ENCODE data around the gene CSMD2. TPM values are rescaled to one million over a fixed set of nuclear protein-coding genes. Genes with fewer than 3 reads are reported as not detected.

The CSMD2 gene
- total RNA-seq, 1 donor from 2014 or later = 2.6 TPM

DNA sequence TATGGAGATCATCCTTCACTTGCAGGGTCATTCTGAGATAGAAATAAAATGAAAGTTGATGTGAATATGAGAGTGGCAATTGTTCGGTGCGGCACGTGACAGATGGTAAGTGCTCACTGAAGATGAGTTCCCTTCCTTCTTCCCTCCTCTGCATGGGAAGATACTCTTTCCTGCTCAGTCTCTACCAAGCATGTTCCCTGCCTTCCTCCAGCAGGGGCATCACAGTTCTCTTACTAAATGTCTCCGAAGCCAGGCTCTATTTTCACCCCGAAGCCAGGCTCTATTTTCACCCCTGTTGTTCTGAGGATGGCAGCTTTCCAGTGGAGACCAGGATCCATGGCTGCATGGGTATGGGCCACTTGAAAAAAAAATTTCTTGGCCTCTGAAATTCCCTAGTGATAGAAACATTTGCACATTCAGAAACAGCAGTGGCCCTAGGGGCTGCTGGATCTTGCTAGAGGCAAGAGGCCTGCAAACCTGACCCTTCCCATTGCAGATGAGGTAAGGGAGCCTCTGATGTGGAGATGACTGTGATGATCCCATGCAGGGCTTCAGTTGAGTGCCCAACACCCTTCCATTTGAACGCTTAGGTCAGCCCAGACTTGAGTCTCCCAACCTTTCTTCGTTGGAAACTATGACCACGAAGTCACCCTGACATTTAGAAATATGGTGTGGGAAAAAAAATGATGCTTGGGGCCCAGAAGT lies 424.8 kb downstream of the CSMD2 start:
- Mint-ChIP-seq H3K4me3 (no peak overlapping the region), H3K4me1 (no peaks in the 10 kb centered on the region), H3K27me3 (ENCODE audit: insufficient read depth, low read depth) (peaks cover 4% of the 10 kb centered on the region), H3K27ac (no peak overlapping the region), H3K36me3 (peaks cover 2% of the 10 kb centered on the region), H3K9me3 (no peaks in the 10 kb centered on the region)
- H3K79me2 ChIP-seq (ENCODE audit: low read depth) = no peaks in the 10 kb centered on the region
- no peaks in the 10 kb centered on the region for H3K36me3 ChIP-seq
- H3K4me3 ChIP-seq = no peak overlapping the region
- no peak overlapping the region for H3K27ac ChIP-seq
- H3F3A ChIP-seq (ENCODE audit: low read depth) = no peaks in the 10 kb centered on the region
- no peaks in the 10 kb centered on the region for H3K27me3 ChIP-seq
- no peaks in the 10 kb centered on the region for H3K9me3 ChIP-seq (ENCODE audit: low read depth)
- no peak for DNase-seq (ENCODE audit: low spot score)
- TF ChIP-seq CTCF (IDR thresholded peaks at IDR 0.05) = no peak
- no peak for TF ChIP-seq EZH2phosphoT487 (IDR thresholded peaks at IDR 0.05)
- no peak for TF ChIP-seq EZH2 (IDR thresholded peaks at IDR 0.05)
- H4K20me1 ChIP-seq (ENCODE audit: low read depth) = no peaks in the 10 kb centered on the region
- H3K4me1 ChIP-seq = no peaks in the 10 kb centered on the region
- no peak overlapping the region for H3K4me2 ChIP-seq
- H3K9ac ChIP-seq = no peak overlapping the region
- H2AFZ ChIP-seq (replicated peaks) = no peak overlapping the region

DNA sequence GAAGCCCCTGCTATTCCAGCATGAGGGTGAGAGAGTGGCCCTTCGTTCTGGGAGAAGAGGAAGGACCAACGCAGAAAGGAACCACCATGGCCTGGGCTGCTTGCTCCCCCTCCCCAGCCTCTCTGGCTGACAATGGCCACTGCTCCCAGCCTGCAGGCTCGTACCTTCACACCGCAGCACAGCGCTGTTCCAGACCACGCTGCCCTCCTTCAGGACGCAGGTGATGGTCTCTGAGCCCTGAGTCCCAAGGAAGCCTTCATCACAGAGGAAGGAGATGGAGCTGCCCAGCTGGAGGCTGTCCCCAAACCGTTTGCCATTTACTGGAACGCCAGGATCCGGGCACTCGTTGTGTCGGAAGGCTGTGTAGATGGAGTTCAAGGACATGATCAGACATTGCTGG lies 426.1 kb downstream of the CSMD2 start:
- no peak overlapping the region for H3K4me3 ChIP-seq

GRCh38 chr1:33738536-33738935 lies 426.5 kb downstream of the CSMD2 start:
- Histone ChIP-seq H3K4me2 (no peak overlapping the region), H3K36me3 (no peaks in the 10 kb centered on the region), H2AFZ (replicated peaks) (no peak overlapping the region), H3K9me3 (ENCODE audit: low read depth) (no peaks in the 10 kb centered on the region), H3K27me3 (no peaks in the 10 kb centered on the region), H3K4me1 (no peaks in the 10 kb centered on the region), H3K9ac (no peak overlapping the region), H3K79me2 (ENCODE audit: low read depth) (no peaks in the 10 kb centered on the region), H3K27ac (no peak overlapping the region), H3K4me3 (no peak overlapping the region), H4K20me1 (ENCODE audit: low read depth) (no peaks in the 10 kb centered on the region), H3F3A (ENCODE audit: low read depth) (no peaks in the 10 kb centered on the region)
- no peak for DNase-seq (ENCODE audit: low spot score)
- Mint-ChIP-seq H3K27ac (no peak overlapping the region), H3K27me3 (ENCODE audit: insufficient read depth, low read depth) (peaks cover 1% of the 10 kb centered on the region), H3K4me1 (no peaks in the 10 kb centered on the region), H3K9me3 (no peaks in the 10 kb centered on the region), H3K4me3 (no peak overlapping the region), H3K36me3 (peaks cover 2% of the 10 kb centered on the region)
- TF ChIP-seq CTCF (IDR thresholded peaks at IDR 0.05) = no peak
- TF ChIP-seq EZH2 (IDR thresholded peaks at IDR 0.05) = no peak
- no peak for TF ChIP-seq EZH2phosphoT487 (IDR thresholded peaks at IDR 0.05)

More for the DNA sequence above, 426.1 kb downstream of the CSMD2 start:
- no peak for DNase-seq (ENCODE audit: low spot score)
- H3K36me3 ChIP-seq = no peaks in the 10 kb centered on the region
- no peak overlapping the region for H3K4me2 ChIP-seq
- TF ChIP-seq EZH2phosphoT487 (IDR thresholded peaks at IDR 0.05) = no peak
- no peak for TF ChIP-seq EZH2 (IDR thresholded peaks at IDR 0.05)
- TF ChIP-seq CTCF (IDR thresholded peaks at IDR 0.05) = no peak
- no peak overlapping the region for H2AFZ ChIP-seq (replicated peaks)
- no peaks in the 10 kb centered on the region for H3K9me3 ChIP-seq (ENCODE audit: low read depth)
- H3F3A ChIP-seq (ENCODE audit: low read depth) = no peaks in the 10 kb centered on the region
- no peaks in the 10 kb centered on the region for H3K4me1 ChIP-seq
- H4K20me1 ChIP-seq (ENCODE audit: low read depth) = no peaks in the 10 kb centered on the region
- Mint-ChIP-seq H3K9me3 (no peaks in the 10 kb centered on the region), H3K36me3 (peaks cover 2% of the 10 kb centered on the region), H3K27ac (no peak overlapping the region), H3K4me3 (no peak overlapping the region), H3K27me3 (ENCODE audit: insufficient read depth, low read depth) (peaks cover 4% of the 10 kb centered on the region), H3K4me1 (no peaks in the 10 kb centered on the region)
- H3K27ac ChIP-seq = no peak overlapping the region
- H3K27me3 ChIP-seq = no peaks in the 10 kb centered on the region
- H3K79me2 ChIP-seq (ENCODE audit: low read depth) = no peaks in the 10 kb centered on the region
- no peak overlapping the region for H3K9ac ChIP-seq

All from neural progenitor cell (in vitro differentiated cells).